ENCODE data around the gene SMIM31. TPM values are rescaled to one million over a fixed set of nuclear protein-coding genes. Genes with fewer than 3 reads are reported as not detected.

Gene SMIM31
- not detected for total RNA-seq

DNA sequence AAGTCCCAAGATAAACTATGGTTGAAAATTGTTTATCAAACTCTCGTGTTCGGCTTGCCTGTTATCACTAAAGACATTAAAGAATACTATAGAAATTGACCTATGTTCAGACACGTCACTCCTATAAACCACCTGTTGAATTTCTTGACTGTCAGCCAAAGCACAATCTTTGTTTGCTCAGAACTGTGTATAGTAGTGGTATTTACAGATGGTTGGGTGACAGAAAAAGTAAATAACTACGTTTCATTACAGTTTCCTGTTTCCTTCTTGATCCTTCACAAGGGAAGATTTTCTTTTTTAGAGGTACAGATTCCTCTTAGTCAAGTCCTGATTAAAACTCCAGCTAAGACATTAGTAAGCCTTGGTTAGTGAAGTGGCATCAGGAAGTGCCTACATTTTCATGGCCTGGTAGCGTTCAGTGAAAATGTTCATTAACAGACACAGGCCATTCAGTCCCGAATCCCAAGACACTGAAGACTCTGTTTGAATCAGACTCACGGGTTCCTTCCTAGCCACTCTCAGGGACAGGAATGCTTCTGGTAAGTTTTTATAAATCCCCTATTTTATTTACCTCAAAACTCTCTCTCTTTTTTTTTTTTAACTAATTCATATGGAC is at the start of gene SMIM31:
Gene SMIM31 (plus strand): TSS at position 259 of the 616 bp plus-strand sequence. CDS start 16,313 bp downstream, outside the sequence.
- DNase-seq (ENCODE audit: low read depth in 2 of 3, low spot score in 2 of 3) = no peak

DNA sequence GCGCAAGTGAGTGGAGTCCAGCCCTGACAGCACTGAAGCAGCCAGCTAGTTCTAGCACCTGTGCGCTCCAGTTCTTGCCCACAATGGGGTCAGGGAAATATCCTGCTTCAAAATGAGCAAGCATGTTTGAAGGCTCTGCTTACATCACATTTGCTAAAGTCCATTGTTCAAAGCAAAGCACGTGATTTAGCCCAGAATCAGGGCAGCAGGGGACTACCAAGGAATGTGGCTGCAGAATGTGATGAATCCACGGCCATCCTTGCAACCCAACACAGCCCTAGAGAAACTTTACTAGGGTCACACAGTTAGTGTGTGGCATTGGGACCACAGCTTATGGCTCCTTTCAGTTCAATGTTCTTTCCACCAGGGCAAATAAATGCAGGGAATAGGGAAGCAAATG is 47.3 kb upstream of the SMIM31 start:
- DNase-seq (ENCODE audit: low read depth in 2 of 3, low spot score in 2 of 3) = no peak

DNA sequence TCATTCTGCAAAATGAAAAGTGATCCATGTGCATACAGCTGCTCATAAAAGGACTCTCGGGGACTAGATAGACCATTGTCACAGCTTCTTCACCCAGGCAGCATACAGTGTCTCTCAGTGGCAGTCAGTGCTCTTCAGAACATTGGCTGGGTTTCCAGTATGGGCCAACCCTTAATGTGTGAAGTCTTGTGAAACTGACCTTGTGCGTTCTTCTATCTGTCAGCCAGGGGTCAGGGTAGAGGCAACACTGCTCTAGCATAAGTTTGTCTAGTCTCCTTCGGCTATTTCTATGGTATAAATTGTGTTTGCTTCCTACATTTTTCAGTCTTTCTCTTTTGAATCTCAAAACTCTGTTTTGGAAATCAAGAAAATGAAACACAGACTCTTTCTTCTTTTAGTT is 37.0 kb upstream of the SMIM31 start:
- peak in 1 of 3 donors; percentile 2 for DNase-seq (ENCODE audit: low read depth in 2 of 3, low spot score in 2 of 3)

DNA sequence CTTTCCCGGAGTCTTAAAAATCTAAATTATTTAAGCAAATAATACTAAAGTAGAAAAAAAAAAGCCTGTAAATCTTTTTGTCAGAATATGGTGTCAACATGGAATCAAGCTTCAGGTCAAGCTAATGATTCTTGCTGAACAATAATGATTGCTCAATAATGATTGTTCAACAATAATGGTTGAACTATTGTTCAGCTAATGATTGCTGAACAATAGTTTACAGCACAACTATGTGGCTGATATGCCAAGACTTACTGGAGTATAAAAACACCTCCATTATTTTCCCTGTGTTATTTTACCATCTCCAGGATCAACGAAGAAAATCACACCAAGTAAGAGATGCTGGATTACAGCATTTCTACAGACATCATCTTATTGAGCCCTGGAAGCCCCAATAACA is 35.1 kb upstream of the SMIM31 start:
- no peak for DNase-seq (ENCODE audit: low read depth in 2 of 3, low spot score in 2 of 3)

DNA sequence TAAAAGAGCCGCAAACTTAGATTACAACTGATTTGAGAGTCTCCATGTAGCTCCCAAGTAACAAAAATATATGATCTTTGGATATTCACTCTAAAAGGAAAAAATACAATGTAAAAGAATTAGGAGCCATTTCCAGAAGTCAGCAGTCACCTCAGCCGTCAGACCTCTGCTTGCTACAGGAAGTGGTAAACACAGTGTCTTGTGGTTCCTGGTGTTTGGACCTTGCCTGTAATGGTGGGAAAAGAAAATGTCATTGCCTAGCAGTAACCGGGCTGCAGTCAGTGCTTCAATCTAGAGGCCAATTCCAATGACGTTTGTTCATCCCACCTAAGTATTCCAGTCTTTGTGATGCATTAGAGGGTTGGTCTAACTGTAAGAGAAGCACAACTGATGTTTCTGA is 28.9 kb upstream of the SMIM31 start:
- DNase-seq (ENCODE audit: low read depth in 2 of 3, low spot score in 2 of 3) = no peak

DNA sequence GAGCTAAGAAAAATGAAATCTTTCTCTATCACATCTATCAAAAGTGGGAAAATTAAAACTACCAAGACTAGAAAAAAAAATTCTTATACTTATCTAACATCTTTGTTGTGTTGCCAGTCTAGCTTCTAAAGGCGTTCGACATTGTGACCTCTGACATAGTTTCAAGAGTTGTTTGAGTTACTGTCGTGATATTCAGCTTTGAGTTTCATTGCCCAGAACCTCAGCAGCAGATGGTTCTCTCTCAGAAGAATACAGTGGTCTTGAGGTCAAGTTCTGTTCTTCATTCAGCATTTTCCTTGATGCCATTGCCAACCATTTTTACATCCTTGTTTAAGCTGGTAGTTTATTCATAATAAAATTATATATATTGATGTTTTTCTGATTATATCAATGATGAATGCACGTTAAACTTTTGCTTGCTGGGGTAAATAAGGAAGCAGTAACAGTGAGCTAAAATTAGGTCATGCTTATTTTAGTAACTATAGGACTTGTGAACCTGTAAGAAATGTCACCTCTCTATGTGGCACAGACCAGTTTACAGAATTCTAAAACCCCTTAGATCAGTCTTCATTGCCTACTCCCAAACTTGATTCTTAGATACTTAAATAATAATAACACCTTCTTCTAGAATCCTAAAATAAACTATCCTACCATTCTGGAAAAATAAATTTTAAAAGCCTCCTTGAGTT is 23.1 kb upstream of the SMIM31 start:
- no peak for DNase-seq (ENCODE audit: low read depth in 2 of 3, low spot score in 2 of 3)

DNA sequence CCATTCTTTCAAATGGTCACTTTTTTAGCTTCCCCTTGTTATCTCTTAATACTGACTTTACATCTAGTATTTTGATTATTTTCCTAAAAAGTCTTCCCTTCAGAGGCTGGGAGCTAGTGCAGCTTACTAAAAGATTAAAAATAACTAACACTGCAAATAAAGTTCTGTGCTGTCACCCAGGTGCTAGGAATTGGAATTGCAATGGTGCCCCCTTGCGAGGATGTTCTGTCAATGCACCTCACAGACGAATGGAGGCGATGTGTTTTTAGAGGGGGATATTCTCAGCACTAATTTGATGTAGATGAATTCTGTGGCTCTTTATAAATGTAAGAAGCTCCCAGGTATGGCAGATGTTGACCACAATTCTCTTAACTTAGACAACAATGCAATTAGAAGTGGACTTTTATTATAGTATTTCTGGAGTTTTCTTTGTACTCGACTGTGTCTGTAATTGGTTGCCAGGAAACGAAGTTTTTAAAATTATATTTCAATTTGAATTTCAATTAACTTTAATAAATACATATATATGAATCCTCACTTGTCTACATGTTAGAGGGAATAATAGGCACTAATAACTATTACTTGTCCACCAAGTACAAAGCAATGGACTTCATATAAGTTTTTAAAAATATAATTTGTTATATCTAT is 22.0 kb upstream of the SMIM31 start:
- peak in 2 of 3 donors; percentile 26 to 69 for DNase-seq (ENCODE audit: low read depth in 2 of 3, low spot score in 2 of 3)

DNA sequence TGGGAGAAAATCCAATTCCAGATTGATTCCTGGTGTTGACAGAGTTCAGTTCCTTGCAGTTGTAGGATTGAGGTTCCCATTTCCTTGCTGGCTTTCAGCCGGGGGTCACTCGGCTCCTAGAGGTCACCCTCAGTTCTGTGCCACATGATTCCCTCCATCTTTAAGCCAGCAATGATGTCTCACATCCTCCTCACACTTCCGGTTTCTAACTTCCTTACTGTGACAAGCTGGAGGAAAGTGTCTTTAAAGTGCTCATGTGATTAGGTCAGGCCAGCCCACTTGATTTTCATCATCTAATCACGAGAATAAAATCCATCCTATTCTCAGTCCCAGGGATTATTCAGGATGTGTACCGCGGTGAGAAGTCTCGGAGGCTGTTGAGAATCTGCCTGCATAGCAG is 19.4 kb upstream of the SMIM31 start:
- peak in 1 of 3 donors; percentile 4 for DNase-seq (ENCODE audit: low read depth in 2 of 3, low spot score in 2 of 3)

DNA sequence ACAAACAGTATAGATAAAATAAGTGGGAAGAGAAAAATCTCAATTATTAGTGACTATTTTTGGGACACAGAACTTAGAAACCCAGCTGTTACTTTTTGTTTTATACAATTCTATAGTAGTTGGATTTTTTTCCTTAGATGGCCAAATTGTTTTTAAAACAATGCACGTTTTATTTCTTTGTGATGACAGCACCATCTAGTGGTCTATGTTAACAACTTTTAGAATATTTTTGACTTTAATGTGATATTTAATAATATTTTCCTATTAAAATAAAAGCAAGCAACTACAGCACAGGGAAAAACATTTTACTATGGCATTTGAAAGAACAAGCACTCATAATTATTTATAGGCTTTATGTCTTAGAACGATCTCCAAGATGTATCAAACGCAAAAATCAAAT is 5.6 kb upstream of the SMIM31 start:
- DNase-seq (ENCODE audit: low read depth in 2 of 3, low spot score in 2 of 3) = peak in 1 of 3 donors; percentile 28

DNA sequence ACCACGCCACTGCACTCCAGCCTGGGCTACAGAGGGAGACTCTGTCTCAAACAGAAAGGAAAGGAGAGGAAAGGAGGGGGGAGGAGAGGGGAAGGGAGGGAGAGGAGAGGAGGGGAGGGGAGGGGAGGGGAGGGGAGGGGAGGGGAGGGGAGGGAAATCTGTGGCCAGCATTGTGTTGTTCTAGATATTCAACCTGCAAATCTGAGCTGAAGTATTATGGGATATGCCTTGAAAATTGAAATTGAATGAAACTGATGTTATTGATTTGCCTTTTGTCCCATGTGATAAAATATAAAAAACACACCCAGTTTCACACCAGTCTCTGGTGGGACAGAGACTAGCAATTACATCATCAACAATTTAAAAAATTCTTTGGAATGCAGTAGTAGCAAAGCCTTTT is 1.5 kb downstream of the SMIM31 start:
- no peak for DNase-seq (ENCODE audit: low read depth in 2 of 3, low spot score in 2 of 3)

DNA sequence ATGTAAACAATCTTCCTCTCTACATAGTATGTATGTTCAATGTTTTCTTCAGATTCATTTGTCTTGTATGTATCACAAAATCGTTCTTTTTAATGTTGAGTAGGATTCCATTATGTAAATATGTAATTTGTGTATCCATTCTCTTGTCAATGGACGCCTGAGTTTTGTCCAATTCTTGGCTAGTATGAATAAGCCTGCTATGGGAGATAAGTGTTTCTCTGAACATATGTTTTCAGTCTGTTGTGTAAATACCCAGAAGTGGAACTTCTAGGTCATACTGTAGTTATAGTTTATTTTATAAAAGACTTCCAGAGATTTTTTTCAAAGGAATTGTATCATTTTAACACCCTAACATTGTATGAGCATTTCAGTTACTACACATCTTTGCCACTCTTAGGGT is 2.8 kb downstream of the SMIM31 start:
- DNase-seq (ENCODE audit: low read depth in 2 of 3, low spot score in 2 of 3) = no peak

DNA sequence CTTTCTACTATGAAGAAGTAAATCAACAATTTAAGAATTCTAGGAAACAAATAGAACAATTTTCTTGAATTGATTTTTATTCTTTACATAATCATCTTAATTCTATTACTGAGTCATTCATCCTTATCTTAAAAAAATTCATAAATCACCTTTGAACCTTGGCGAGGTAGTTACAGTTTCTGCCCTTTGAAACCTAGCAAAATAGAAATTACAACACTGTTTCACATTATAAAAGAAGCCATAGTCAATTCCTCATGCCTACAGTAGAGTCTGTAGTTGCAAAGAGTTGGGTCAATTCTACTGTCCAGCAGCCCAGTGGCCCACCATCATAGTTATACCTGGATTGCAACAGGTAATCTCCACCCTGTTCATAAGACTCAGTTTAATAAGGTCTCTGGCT is 7.3 kb downstream of the SMIM31 start:
- no peak for DNase-seq (ENCODE audit: low read depth in 2 of 3, low spot score in 2 of 3)

DNA sequence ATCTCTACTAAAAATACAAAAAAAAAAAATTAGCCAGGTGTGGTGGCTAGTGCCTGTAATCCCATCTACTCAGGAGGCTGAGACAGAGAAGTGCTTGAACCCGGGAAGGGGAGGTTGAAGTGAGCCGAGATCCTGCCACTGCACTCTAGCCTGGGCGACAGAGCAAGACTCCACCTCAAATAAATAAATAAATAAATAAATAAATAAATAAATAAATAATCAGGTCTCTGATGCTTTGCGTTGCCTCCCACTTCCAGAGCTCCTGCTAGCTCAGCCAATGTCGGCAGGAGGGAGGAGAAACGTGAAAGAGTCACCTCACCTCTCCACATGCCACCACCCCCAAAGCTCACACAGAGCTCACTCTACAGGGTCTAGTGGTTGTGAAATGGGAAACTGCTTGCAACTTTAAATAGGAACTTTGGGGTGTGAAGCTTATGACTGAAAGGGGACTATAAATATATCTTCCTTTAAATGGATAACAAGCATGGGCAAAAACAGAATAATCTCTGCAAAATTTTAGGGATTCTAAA is 7.9 kb downstream of the SMIM31 start:
- no peak for DNase-seq (ENCODE audit: low read depth in 2 of 3, low spot score in 2 of 3)

DNA sequence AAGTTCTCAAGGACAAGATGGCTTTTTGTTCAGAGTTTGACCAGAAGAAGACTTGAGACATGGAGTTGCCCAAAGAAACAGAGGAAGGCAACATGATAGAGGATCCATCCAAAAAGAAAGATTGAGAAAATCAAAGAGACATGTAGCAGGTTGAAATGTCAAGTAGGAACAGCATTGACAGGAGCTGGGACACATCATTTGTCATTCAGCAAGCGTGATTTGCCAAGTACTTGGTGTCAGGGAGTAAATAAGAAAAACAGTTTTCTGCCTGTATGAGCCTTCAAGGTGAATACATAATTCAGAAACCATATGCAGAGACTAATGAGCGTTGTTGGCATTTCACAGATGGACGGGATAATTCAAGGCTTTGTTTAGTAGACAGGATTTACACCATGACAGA is 11.2 kb downstream of the SMIM31 start:
- DNase-seq (ENCODE audit: low read depth in 2 of 3, low spot score in 2 of 3) = no peak

DNA sequence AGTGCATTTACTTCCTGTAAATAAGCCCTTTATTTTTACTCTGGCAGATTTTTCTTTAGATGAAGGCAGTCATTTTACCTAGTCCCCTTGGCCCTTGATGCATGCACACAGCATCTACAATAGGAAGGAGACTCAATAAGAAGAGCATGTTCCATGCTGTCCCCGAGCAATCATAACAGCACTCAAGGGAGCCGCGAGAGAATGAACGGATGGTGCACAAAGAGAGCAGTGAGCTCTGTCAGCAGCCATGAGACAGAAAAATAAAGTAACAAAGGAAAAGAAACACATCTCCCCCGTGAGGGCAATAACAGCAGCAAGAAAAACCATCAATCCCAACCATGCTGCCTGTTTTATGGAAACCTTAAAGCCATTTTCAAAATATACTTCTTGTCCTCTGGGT is 11.9 kb downstream of the SMIM31 start:
- no peak for DNase-seq (ENCODE audit: low read depth in 2 of 3, low spot score in 2 of 3)

DNA sequence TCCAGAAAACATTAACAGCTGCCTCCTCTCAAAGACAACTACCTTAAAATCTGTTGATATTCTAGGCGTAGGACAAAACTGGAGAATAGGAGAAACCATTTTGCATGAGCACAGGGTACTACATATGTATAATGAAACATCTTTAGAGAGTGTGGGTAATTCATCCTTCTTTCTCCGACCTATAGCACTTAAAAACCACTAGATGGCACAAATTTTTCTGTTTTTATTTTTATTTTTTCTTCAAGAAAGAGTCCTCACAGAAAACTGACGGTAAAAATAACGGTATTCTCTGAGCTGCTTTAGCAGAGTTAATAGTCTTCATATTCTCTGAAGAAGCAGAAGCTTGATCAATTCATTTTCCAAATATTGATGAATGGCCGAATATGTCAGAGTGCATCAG is 14.6 kb downstream of the SMIM31 start:
- DNase-seq (ENCODE audit: low read depth in 2 of 3, low spot score in 2 of 3) = peak in 1 of 3 donors; percentile 12

DNA sequence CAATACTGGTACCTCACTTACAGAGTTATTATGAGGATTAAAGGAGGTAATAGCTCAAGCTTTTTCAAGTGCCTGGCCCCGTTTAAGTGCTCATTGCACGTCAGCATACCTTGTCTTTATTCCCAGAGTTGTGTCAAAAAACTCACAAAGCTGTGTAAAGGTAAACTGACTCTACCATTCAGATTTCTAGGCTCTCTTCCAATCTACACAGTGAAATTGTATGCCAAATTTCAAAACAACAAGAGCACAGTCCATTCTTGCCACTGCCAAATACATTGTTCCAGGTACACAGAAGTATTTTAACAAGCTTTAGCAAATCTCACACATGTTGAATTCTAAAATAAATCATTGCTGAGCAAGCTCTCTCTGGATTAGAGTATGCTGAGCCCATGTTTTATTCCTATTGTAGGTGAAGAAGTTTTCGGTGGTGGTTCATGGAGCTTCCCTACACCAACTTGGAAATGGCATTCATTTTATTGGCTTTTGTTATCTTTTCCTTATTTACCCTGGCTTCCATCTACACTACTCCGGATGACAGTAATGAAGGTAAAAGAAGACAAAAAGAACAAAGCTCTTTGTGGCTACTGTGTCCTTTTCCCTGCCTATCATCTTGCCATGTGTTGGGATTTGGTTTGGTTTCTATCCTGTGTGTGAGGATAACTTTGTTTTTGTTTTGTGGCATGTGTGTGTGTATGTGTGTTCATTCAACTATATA is 16.2 kb downstream of the SMIM31 start:
- no peak for DNase-seq (ENCODE audit: low read depth in 2 of 3, low spot score in 2 of 3)

DNA sequence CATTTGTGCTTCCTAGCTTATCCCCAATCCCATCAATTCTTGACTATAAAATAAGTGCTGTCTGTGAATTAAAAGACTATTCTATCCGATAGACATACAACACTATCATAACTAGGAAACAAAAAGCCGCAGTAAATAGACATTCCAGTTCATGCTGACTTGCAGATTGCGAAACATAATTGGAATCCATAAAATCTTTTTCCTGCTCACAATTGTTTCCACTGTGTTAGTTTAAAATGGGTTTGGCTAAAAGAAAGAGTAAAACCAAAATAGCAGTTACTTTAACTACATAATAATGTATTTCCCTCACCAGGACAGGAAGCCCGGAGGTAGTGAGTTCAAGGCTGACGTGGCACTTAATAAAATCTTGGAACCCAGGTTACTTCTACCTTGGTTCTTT is 17.2 kb downstream of the SMIM31 start:
- no peak for DNase-seq (ENCODE audit: low read depth in 2 of 3, low spot score in 2 of 3)

DNA sequence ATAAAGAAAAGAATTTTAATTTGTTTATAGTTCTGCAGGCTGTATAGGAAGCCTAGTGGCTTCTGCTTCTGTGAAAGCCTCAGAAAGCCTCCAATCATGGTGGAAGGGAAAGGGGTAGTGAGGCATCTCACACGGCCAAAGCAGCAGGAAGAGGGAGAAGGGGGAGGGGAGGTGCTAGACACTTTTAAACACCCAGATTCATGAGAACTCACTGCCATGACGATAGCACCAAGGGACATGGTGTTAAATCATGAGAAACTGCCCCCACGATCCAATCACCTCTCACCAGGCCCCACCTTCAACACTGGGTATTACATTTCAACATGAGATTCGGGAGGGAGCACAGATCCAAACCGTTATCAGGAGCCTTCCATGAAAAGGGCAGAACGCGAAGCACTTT is 18.1 kb downstream of the SMIM31 start:
- no peak for DNase-seq (ENCODE audit: low read depth in 2 of 3, low spot score in 2 of 3)

DNA sequence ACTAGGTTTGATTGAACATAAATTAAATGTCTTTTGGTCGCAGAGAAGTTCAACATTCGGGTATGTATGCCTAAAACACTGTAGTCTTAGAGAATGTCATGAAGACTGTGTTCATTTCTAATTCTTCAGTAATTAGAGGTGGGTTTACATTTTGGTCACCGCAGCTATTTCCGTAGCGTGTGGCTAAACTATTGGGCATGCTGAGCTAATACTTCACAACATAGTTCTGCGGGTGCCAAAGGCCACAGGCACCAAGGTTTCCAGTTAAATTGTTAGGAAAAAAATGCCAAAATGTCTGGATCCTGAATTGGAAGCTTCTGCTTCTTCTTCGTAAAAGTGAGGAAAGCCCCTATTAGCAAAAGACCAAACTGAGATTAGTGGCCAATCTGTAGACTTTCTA is 25.1 kb downstream of the SMIM31 start:
- no peak for DNase-seq (ENCODE audit: low read depth in 2 of 3, low spot score in 2 of 3)

DNA sequence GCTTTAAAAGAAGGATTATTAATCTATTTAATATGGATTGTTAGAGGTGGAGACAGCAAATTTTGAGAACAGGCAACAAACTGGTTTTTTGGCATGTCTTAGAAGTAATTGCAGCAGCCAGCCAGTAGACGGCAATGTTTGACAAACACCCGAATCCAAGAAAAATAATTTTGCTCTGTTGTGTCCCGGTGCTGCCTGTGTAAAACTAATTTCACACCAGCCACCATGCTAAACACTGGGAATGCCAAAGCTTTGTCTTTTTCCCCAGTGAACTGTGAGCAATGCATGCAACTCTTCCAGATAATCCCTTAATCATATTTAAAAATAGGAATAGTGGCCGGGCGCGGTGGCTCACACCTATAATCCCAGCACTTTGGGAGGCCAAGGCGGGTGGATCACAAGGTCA is 25.9 kb downstream of the SMIM31 start:
- DNase-seq (ENCODE audit: low read depth in 2 of 3, low spot score in 2 of 3) = peak in 2 of 3 donors; percentile 9 to 44
